ENCODE results near the gene WIPI1. TPM values are rescaled to one million over a fixed set of nuclear protein-coding genes. Genes with fewer than 3 reads are reported as not detected.

The WIPI1 gene
- total and polyA plus RNA-seq, 2 of the 13 experiments (the other 11 are each of a cell fraction or from before 2014, with no cell fraction given): 29.4 to 141 TPM

GRCh38 chr17:68391561-68392268, 65.6 kb downstream of the WIPI1 start (continued):
- TF ChIP-seq, protein P1, sequence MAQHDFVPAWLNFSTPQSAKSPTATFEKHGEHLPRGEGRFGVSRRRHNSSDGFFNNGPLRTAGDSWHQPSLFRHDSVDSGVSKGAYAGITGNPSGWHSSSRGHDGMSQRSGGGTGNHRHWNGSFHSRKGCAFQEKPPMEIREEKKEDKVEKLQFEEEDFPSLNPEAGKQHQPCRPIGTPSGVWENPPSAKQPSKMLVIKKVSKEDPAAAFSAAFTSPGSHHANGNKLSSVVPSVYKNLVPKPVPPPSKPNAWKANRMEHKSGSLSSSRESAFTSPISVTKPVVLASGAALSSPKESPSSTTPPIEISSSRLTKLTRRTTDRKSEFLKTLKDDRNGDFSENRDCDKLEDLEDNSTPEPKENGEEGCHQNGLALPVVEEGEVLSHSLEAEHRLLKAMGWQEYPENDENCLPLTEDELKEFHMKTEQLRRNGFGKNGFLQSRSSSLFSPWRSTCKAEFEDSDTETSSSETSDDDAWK (CRISPR knock-in tag; IDR thresholded peaks at IDR 0.05): no peak
- TF ChIP-seq ZFY (CRISPR knock-in tag; IDR thresholded peaks at IDR 0.05): peak; percentile 36; the same call in 1 of the 2 replicates
- TF ChIP-seq GPN1 (CRISPR knock-in tag; IDR thresholded peaks at IDR 0.05; ENCODE audit: borderline replicate concordance): no peak
- no peak for TF ChIP-seq KDM1A (CRISPR knock-in tag; IDR thresholded peaks at IDR 0.05)
- 0 out of 2 replicates have a peak, but pooled peaks have one; percentile 50 for TF ChIP-seq DPF2 (CRISPR knock-in tag; IDR thresholded peaks at IDR 0.05; ENCODE audit: borderline replicate concordance, low read depth)
- TF ChIP-seq, protein P2, sequence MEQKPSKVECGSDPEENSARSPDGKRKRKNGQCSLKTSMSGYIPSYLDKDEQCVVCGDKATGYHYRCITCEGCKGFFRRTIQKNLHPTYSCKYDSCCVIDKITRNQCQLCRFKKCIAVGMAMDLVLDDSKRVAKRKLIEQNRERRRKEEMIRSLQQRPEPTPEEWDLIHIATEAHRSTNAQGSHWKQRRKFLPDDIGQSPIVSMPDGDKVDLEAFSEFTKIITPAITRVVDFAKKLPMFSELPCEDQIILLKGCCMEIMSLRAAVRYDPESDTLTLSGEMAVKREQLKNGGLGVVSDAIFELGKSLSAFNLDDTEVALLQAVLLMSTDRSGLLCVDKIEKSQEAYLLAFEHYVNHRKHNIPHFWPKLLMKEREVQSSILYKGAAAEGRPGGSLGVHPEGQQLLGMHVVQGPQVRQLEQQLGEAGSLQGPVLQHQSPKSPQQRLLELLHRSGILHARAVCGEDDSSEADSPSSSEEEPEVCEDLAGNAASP (CRISPR knock-in tag; IDR thresholded peaks at IDR 0.05; ENCODE audit: borderline replicate concordance): peak; percentile 76; the same call in 1 of the 2 replicates
- no peak for TF ChIP-seq HCFC1 (IDR thresholded peaks at IDR 0.05; ENCODE audit: low read depth, low read length)
- TF ChIP-seq ZNF75D (CRISPR knock-in tag; IDR thresholded peaks at IDR 0.05; ENCODE audit: borderline replicate concordance): no peak
- no peak for TF ChIP-seq CENPT (CRISPR knock-in tag; IDR thresholded peaks at IDR 0.05; ENCODE audit: low read depth)
- TF ChIP-seq ZNF850 (CRISPR knock-in tag; conservative IDR thresholded peaks at IDR 0.05): no peak
- TF ChIP-seq HDAC2 (CRISPR knock-in tag; IDR thresholded peaks at IDR 0.05): peak; percentile 85
- TF ChIP-seq HIC2 (CRISPR knock-in tag; IDR thresholded peaks at IDR 0.05; ENCODE audit: low read depth): peak; percentile 73; the same call in 1 of the 2 replicates
- no peak for TF ChIP-seq ZSCAN22 (CRISPR knock-in tag; IDR thresholded peaks at IDR 0.05)
- TF ChIP-seq ZNF207 (IDR thresholded peaks at IDR 0.05; ENCODE audit: borderline replicate concordance): no peak
- no peak for TF ChIP-seq KMT2A (CRISPR knock-in tag; IDR thresholded peaks at IDR 0.05)
- peak; percentile 58; the same call in 1 of the 2 replicates for TF ChIP-seq SIX4 (CRISPR knock-in tag; IDR thresholded peaks at IDR 0.05)
- TF ChIP-seq, protein P3, sequence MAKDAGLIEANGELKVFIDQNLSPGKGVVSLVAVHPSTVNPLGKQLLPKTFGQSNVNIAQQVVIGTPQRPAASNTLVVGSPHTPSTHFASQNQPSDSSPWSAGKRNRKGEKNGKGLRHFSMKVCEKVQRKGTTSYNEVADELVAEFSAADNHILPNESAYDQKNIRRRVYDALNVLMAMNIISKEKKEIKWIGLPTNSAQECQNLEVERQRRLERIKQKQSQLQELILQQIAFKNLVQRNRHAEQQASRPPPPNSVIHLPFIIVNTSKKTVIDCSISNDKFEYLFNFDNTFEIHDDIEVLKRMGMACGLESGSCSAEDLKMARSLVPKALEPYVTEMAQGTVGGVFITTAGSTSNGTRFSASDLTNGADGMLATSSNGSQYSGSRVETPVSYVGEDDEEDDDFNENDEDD (CRISPR knock-in tag; IDR thresholded peaks at IDR 0.05; ENCODE audit: borderline replicate concordance): peak; percentile 45; the same call in 1 of the 2 replicates
- TF ChIP-seq CBFB (CRISPR knock-in tag; IDR thresholded peaks at IDR 0.05): no peak
- no peak; the same call in 1 of the 2 replicates for TF ChIP-seq KDM3A (CRISPR knock-in tag; IDR thresholded peaks at IDR 0.05; ENCODE audit: low read depth)
- no peak for TF ChIP-seq EEA1 (CRISPR knock-in tag; IDR thresholded peaks at IDR 0.05; ENCODE audit: borderline replicate concordance)
- TF ChIP-seq ZNF557 (CRISPR knock-in tag; IDR thresholded peaks at IDR 0.05): no peak
- TF ChIP-seq NONO (IDR thresholded peaks at IDR 0.05): no peak
- TF ChIP-seq NONO (CRISPR knock-in tag; conservative IDR thresholded peaks at IDR 0.05): no peak
- no peak for TF ChIP-seq MXD3 (CRISPR knock-in tag; IDR thresholded peaks at IDR 0.05)
- TF ChIP-seq ZNF614 (CRISPR knock-in tag; IDR thresholded peaks at IDR 0.05; ENCODE audit: borderline replicate concordance): peak; percentile 82
- TF ChIP-seq YEATS4 (CRISPR knock-in tag; IDR thresholded peaks at IDR 0.05; ENCODE audit: borderline replicate concordance): no peak

Data from HepG2 (cell line).